HTERT RPE-1 (cell line): ENCODE measurements around the gene PPP2R2B.

Source experiments
- in situ Hi-C: fragments of 300-500 bp; cut with MboI; formaldehyde crosslinking; loops from 4 replicates; pipeline ENCODE4 v1.14.3; 2020; ENCODE audit warnings: low sequenced_read_pairs

Gene PPP2R2B

GRCh38 chr5:146789712-146790653 is 88.6 kb downstream of the PPP2R2B start:
- in situ Hi-C loops: no loop called here

- in situ Hi-C loops: no loop called here
These were observed 89.7 kb downstream of the PPP2R2B start for GRCh38 chr5:146788898-146789297.

- in situ Hi-C loops: no loop called here
These were observed 93.5 kb downstream of the PPP2R2B start for GRCh38 chr5:146785065-146785464.

- in situ Hi-C loops: no loop called here
These were observed 97.4 kb downstream of the PPP2R2B start for GRCh38 chr5:146781157-146781556.

GRCh38 chr5:146779211-146779869 is 99.2 kb downstream of the PPP2R2B start:
- in situ Hi-C loops: no loop called here

- in situ Hi-C loops: no loop called here
These were observed 99.8 kb downstream of the PPP2R2B start for GRCh38 chr5:146778795-146779194.

- in situ Hi-C loops: no loop called here
These were observed 100.3 kb downstream of the PPP2R2B start for GRCh38 chr5:146778261-146778660.

GRCh38 chr5:146772881-146773466 is 105.6 kb downstream of the PPP2R2B start:
- in situ Hi-C loops: no loop called here

GRCh38 chr5:146770980-146771379 is 107.6 kb downstream of the PPP2R2B start:
- in situ Hi-C loops: no loop called here

GRCh38 chr5:146770546-146770945 is 108.0 kb downstream of the PPP2R2B start:
- in situ Hi-C loops: no loop called here

GRCh38 chr5:146767534-146767933 is 111.0 kb downstream of the PPP2R2B start:
- in situ Hi-C loops: no loop called here

- in situ Hi-C loops: no loop called here
These were observed 112.5 kb downstream of the PPP2R2B start for GRCh38 chr5:146766013-146766412.

GRCh38 chr5:146765089-146765832 is 113.3 kb downstream of the PPP2R2B start:
- in situ Hi-C loops: no loop called here

GRCh38 chr5:146762830-146763229 is 115.7 kb downstream of the PPP2R2B start:
- in situ Hi-C loops: no loop called here

- in situ Hi-C loops: no loop called here
These were observed 116.7 kb downstream of the PPP2R2B start for GRCh38 chr5:146761811-146762210.

GRCh38 chr5:146758938-146759337 is 119.6 kb downstream of the PPP2R2B start:
- in situ Hi-C loops: no loop called here

GRCh38 chr5:146758076-146758475 is 120.5 kb downstream of the PPP2R2B start:
- in situ Hi-C loops: no loop called here

- in situ Hi-C loops: no loop called here
These were observed 122.0 kb downstream of the PPP2R2B start for GRCh38 chr5:146756546-146756945.

- in situ Hi-C loops: no loop called here
These were observed 122.8 kb downstream of the PPP2R2B start for GRCh38 chr5:146755793-146756192.

- in situ Hi-C loops: no loop called here
These were observed 123.9 kb downstream of the PPP2R2B start for GRCh38 chr5:146754621-146755020.

GRCh38 chr5:146753641-146754040 is 124.9 kb downstream of the PPP2R2B start:
- in situ Hi-C loops: no loop called here
